OCI-LY3 (cell line): Measurements from ENCODE around the gene SCUBE2.

Source experiments
- EZH2phosphoT487 ChIP-seq: fragments of 200-600 bp; shearing (Covaris generic); IDR thresholded peaks from 2 replicates; pipeline ENCODE4 v1.6.1; 2018; ENCODE audit warnings: antibody characterized with exemption, mixed run types, low read depth
- TF ChIP-seq, protein P1 (sequence below): fragments of 200-600, 300-600 bp; sonication (generic); IDR thresholded peaks from 2 replicates; pipeline ENCODE4 v1.5.1; 2014; ENCODE audit warnings: antibody characterized with exemption, low read length, low read depth

DNA sequence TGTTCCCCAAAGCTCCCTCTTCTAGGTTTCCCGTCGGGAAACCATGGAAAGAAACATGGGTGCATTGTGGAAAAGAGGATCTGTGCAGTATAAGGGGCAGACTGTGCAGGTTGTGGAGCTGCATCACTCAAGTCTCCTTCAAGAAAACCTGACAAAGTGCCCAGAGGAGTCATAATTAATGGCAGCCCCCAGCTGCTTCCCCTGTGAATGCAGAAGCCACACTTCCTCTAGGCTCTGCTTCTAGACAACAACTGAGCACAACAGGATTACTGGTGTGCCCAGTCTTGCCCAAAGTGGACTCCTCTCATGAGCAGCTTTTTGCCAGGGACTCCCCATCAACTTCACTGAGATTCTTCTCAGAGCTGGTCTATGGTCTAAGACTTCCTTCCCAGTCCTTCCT lies 42.6 kb upstream of the SCUBE2 start:
- TF ChIP-seq, protein P1, sequence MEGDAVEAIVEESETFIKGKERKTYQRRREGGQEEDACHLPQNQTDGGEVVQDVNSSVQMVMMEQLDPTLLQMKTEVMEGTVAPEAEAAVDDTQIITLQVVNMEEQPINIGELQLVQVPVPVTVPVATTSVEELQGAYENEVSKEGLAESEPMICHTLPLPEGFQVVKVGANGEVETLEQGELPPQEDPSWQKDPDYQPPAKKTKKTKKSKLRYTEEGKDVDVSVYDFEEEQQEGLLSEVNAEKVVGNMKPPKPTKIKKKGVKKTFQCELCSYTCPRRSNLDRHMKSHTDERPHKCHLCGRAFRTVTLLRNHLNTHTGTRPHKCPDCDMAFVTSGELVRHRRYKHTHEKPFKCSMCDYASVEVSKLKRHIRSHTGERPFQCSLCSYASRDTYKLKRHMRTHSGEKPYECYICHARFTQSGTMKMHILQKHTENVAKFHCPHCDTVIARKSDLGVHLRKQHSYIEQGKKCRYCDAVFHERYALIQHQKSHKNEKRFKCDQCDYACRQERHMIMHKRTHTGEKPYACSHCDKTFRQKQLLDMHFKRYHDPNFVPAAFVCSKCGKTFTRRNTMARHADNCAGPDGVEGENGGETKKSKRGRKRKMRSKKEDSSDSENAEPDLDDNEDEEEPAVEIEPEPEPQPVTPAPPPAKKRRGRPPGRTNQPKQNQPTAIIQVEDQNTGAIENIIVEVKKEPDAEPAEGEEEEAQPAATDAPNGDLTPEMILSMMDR = no peak
- no peak for TF ChIP-seq EZH2phosphoT487
